GM18520 (cell line): ENCODE measurements around the gene MBLAC1.
"Not testable (repeated sequence)": the region's sequence is repeated elsewhere in the genome, so short reads cannot be mapped to it uniquely, and the experiment has no call there.

ENCODE experiments used
- ATAC-seq: cut with Tn5 transposase; IDR thresholded peaks from one replicate; pipeline ENCODE4 v1.9.1; 2021; ENCODE audit not compliant: unreplicated experiment

Gene MBLAC1

GRCh38 chr7:100122067-100122466, 4.7 kb upstream of the MBLAC1 start:
- ATAC-seq, result no peak

GRCh38 chr7:100122568-100122967, 4.2 kb upstream of the MBLAC1 start:
- ATAC-seq, result no peak

DNA sequence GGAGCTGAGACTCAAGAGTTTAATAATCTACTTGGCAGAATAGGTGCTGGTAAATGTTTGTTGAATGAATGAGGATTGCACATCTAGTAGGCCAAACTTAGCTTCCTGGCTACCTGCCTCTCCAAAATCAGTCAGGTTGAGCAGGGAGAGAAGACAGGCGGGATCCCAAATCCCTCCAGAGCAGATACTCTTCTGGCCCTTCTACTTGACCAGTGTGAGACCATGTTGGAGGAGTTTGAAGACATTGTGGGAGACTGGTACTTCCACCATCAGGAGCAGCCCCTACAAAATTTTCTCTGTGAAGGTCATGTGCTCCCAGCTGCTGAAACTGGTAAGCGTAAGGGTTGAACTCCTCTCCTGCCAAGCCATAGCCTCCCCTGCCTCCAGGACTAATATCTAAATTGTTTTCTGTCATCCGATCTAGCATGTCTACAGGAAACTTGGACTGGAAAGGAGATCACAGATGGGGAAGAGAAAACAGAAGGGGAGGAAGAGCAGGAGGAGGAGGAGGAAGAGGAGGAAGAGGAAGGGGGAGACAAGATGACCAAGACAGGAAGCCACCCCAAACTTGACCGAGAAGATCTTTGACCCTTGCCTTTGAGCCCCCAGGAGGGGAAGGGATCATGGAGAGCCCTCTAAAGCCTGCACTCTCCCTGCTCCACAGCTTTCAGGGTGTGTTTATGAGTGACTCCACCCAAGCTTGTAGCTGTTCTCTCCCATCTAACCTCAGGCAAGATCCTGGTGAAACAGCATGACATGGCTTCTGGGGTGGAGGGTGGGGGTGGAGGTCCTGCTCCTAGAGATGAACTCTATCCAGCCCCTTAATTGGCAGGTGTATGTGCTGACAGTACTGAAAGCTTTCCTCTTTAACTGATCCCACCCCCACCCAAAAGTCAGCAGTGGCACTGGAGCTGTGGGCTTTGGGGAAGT, 2.2 kb upstream of the MBLAC1 start:
- no peak for ATAC-seq

DNA sequence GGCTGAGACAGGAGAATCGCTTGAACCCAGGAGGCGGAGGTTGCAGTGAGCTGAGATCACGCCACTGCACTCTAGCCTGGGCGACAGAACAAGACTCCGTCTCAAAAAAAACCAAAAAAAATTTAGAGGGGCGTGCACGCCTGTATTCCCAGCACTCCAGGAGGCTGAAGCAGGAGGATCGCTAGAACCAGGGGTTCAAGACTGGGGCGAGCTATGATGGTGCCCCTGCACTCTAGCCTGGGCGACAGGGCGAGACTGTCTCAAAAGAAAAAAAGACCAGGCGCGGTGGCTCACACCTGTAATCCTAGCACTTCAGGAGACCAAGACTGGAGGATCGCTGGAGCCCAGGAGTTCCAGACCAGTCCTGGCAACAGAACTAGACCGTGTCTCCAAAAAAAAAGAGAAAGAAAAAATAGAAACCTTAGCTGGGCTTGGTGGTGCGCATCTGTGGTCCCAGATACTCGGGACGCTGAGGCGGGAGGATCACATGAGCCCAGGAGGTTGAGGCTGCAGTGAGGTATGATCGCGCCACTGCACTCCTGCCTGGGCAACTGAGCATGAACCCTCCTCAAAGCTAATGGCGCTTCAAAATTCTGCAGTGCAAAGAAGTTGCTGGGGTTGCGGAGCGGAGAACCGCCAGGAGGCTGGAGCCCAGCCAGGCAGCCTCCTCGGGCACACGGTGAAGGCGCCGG, 382 bp upstream of the MBLAC1 start:
- ATAC-seq, result no peak

GRCh38 chr7:100127866-100128636, 1.3 kb downstream of the MBLAC1 start:
- ATAC-seq, result no peak

DNA sequence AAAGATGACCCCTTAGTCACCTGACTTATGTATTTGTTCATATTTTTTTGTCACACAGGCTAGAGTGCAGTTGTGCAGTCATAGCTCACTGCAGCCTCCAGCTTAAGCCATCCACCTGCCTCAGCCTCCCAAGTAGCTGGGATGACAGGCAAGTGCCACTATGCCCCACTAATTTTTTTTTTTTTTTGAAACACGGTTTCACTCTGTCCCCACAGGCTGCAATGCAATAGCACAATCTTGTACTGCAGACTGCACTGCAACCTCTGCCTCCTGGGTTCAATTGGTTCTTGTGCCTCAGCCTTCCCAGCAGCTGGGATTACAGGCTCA, 1.8 kb downstream of the MBLAC1 start:
- ATAC-seq, result no peak

DNA sequence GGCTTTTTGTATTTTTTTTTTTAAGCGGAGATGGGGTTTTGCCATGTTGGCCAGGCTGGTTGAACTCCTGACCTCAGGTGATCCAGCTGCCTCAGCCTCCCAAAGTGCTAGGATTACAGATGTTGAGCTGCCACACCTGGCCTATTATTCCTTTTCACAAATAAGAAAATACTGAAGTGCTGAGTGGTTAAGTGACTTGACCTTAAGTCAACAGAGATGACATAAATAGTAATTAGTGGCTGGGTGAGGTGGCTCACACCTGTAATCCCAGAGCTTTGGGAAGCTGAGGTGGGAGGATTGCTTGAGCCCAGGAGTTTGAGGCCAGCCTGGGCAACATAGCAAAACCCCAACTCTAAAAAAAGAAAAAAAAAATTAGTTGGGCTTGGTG, 3.4 kb downstream of the MBLAC1 start:
- ATAC-seq, result not testable (repeated sequence)

DNA sequence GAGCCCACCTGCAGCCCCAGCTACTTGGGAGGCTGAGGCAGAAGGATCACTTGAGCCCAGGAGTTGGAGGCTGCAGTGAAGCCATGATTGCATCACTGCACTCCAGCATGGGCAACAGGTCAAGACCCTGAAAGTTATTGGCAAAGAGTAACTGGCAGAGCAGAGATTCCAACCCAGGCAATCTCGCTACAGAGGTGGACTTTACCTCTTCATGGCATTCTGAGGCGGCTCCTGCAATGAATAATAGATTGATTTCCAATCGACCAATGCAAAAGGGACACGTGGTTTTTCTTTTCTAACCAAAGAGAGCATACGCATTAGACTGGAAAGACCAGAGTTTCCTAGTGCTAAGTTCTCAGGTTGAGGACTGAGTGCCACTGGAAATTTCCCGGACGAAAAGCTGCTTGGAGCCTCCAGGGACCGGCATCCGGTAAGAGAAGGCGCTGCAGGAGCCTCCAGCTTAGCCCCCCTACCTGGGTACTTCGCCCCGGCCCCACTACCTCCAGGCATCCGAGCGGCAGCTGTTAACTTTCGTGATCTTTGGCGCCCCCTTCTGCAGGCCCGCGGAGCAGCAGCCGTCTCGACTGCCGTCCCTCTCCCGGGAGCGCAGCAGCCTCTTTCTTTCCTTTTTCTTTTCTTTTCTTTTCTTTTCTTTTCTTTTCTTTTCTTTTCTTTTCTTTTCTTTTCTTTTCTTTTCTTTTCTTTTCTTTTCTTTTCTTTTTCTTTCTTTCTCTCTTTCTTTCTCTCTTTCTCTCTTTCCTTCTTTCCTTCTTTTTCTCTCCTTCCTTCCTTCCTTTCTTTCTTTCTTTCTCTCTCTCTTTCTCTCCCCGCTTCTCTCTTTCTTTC, 4.1 kb downstream of the MBLAC1 start:
- ATAC-seq, result no peak

- ATAC-seq, result no peak
Observed at GRCh38 chr7:100132126-100132525, 5.4 kb downstream of the MBLAC1 start.

DNA sequence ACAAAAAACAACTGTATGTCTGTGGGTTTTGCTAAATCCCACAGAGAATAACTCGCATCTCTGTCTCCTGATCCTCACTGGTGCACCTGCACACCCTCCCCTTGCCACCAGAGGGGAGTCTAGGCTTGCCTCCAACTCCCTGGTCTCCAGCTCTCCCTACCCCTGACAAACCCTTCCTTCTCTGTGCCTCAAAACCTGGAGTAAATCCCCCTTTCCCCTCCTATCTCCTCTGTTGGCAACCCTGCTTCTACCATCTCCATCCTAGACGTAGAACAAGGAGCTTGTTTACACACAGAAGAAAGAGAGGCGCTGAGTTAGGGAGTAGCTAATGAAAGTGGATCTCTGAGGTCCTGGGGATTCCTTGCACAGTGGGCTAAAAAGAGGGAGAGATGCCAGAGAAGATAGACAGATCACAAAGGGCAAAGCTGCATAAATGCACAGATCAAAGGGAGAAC, 6.0 kb downstream of the MBLAC1 start:
- ATAC-seq, result no peak

GRCh38 chr7:100137851-100138760, 11.3 kb downstream of the MBLAC1 start:
- no peak for ATAC-seq

DNA sequence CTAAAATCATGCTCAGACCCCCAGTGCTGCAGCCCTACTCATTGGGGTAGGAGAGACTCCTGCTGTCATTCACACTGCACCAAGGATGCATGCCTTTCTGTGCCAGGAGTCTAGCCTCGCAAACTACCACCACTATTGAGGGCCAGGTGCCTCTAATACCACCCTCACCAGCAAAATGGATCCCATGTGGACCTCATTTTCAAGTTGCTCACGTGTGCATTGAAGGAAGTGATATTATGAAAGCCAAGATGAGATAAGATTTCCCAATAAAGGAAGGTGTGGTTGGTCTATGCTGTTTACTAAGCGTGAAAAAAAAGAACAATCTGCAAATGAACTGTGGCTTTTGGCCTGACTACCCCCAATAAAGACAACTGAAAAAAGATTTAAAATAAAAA, 14.8 kb downstream of the MBLAC1 start:
- ATAC-seq, result no peak

GRCh38 chr7:100142461-100142860, 15.7 kb downstream of the MBLAC1 start:
- no peak for ATAC-seq

GRCh38 chr7:100146350-100146749, 19.6 kb downstream of the MBLAC1 start:
- ATAC-seq, result not testable (repeated sequence)

GRCh38 chr7:100147278-100147677, 20.5 kb downstream of the MBLAC1 start:
- no peak for ATAC-seq

- no peak for ATAC-seq
Observed at GRCh38 chr7:100148225-100148558, 21.4 kb downstream of the MBLAC1 start.

- ATAC-seq, result peak; percentile 99
Observed at GRCh38 chr7:100148559-100149328, 22.0 kb downstream of the MBLAC1 start, which contains the start of gene LAMTOR4. TSS of gene LAMTOR4 (plus strand) at chr7:100148918. CDS start at chr7:100148973, 55 bp downstream.

DNA sequence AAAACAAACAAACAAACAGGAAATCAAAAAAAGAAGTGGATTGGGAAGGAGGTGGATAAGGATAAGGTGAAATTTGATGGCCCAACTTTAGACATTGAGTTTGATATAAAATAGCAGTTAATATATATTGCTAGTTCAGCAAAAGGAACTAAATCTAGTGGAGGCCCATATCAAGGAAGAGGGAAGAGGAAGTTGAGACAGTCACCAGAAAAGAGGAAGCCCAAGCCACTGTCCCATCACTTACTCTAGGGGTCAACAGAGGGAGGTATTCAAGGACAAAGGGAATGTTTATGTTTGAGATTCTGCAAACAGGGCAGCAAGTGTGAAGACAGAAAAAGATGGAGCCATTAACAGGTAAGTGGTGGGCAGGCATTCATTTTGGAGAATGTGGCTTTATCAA, 25.6 kb downstream of the MBLAC1 start:
- ATAC-seq, result no peak
